Measurements from ENCODE around the gene RPH3AL.

The RPH3AL gene

GRCh38 chr17:352421-353212, at the start of gene RPH3AL:
TSS of gene RPH3AL (minus strand) at chr17:352807. CDS start at chr17:327543, 25,264 bp downstream.
- DNase-seq (ENCODE audit: low read depth in 2 of 2), result no peak

- no peak for DNase-seq (ENCODE audit: low read depth in 2 of 2)
These were observed 47.6 kb upstream of the RPH3AL start for GRCh38 chr17:400257-400656.

GRCh38 chr17:396788-397187, 44.2 kb upstream of the RPH3AL start:
- DNase-seq (ENCODE audit: low read depth in 2 of 2), result no peak

GRCh38 chr17:395974-396373, 43.4 kb upstream of the RPH3AL start:
- DNase-seq (ENCODE audit: low read depth in 2 of 2), result no peak

- DNase-seq (ENCODE audit: low read depth in 2 of 2), result no peak
These were observed 42.6 kb upstream of the RPH3AL start for GRCh38 chr17:395179-395578.

GRCh38 chr17:394718-395095, 42.1 kb upstream of the RPH3AL start:
- no peak for DNase-seq (ENCODE audit: low read depth in 2 of 2)

- no peak for DNase-seq (ENCODE audit: low read depth in 2 of 2)
These were observed 41.5 kb upstream of the RPH3AL start for GRCh38 chr17:393806-394717.

GRCh38 chr17:391850-392249, 39.2 kb upstream of the RPH3AL start:
- no peak for DNase-seq (ENCODE audit: low read depth in 2 of 2)

GRCh38 chr17:390025-390424, 37.4 kb upstream of the RPH3AL start:
- DNase-seq (ENCODE audit: low read depth in 2 of 2), result no peak

GRCh38 chr17:388087-388486, 35.5 kb upstream of the RPH3AL start:
- no peak for DNase-seq (ENCODE audit: low read depth in 2 of 2)

- no peak for DNase-seq (ENCODE audit: low read depth in 2 of 2)
These were observed 33.7 kb upstream of the RPH3AL start for GRCh38 chr17:386141-386876.

GRCh38 chr17:385836-386140, 33.2 kb upstream of the RPH3AL start:
- DNase-seq (ENCODE audit: low read depth in 2 of 2), result no peak

- no peak for DNase-seq (ENCODE audit: low read depth in 2 of 2)
These were observed 32.7 kb upstream of the RPH3AL start for GRCh38 chr17:385178-385835.

GRCh38 chr17:384622-385177, 32.1 kb upstream of the RPH3AL start:
- no peak for DNase-seq (ENCODE audit: low read depth in 2 of 2)

- no peak for DNase-seq (ENCODE audit: low read depth in 2 of 2)
These were observed 31.4 kb upstream of the RPH3AL start for GRCh38 chr17:383771-384621.

GRCh38 chr17:382644-383533, 30.3 kb upstream of the RPH3AL start:
- DNase-seq (ENCODE audit: low read depth in 2 of 2), result peak; percentile 13 to 21

- no peak for DNase-seq (ENCODE audit: low read depth in 2 of 2)
These were observed 29.5 kb upstream of the RPH3AL start for GRCh38 chr17:381941-382643.

GRCh38 chr17:381516-381915, 28.9 kb upstream of the RPH3AL start:
- DNase-seq (ENCODE audit: low read depth in 2 of 2), result no peak
